Thyroid gland (tissue), 4 donors: Measurements from ENCODE around the gene CCL13.

Source experiments
- CTCF ChIP-seq, 6 experiments: fragments of 200-600 bp in 3 of 6; fragments of 450-650 bp in 3 of 6; sonication (generic) in 3 of 6; IDR thresholded peaks; one replicate each; pipeline ENCODE4 v1.5.1; 2016 to 2019; ENCODE audit warnings: antibody characterized with exemption in 6 of 6, mild to moderate bottlenecking in 2 of 6, inconsistent platforms in 1 of 6, moderate library complexity in 1 of 6
- POLR2A ChIP-seq, 2 donors: fragments of 450-650 bp; IDR thresholded peaks; one replicate each; pipeline ENCODE4 v1.6.1; 2017; ENCODE audit warnings: antibody characterized with exemption in 2 of 2, mild to moderate bottlenecking in 2 of 2, moderate library complexity in 1 of 2

DNA sequence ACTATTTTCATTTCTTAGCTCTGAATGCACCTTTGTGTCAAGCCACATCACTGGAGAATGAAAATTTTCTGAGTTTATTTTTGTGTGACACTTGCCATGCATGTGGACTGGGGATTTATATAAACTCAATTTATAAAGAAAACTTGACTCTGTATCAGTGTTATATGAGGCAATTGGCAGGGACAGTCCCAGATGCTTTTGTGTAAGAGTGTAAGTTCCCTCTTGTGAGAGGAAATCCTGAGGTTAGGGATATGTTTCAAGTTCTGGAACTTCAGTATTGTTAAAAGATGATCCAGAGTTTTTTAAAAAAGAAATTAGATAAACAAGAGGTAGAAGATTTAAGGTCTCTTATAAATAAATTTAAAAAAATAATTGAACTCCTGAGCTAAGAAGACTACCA, 47.9 kb upstream of the CCL13 start:
- no peak for TF ChIP-seq POLR2A (IDR thresholded peaks at IDR 0.05)
- no peak for TF ChIP-seq CTCF (IDR thresholded peaks at IDR 0.05)
